Testis (tissue), 3 donors: ENCODE data around the gene PTPRT. TPM values are rescaled to one million over a fixed set of nuclear protein-coding genes. Genes with fewer than 3 reads are reported as not detected.

Source experiments
- DNase-seq: peaks from one replicate; pipeline ENCODE4 v3.0.0-alpha.2; 2019
- H3K27ac ChIP-seq, 2 donors: fragments of 200-600 bp; sonication (generic); one replicate each; pipeline ENCODE4 v1.5.1; 2019
- H3K27me3 ChIP-seq: fragments of 200-600 bp; sonication (generic); one replicate; pipeline ENCODE4 v1.5.1; 2019
- H3K36me3 ChIP-seq: fragments of 200-600 bp; sonication (generic); one replicate; pipeline ENCODE4 v1.5.1; 2017; ENCODE audit warnings: low read depth; ENCODE audit errors: missing control alignments
- H3K4me1 ChIP-seq: fragments of 200-600 bp; sonication (generic); one replicate; pipeline ENCODE4 v1.5.1; 2019
- H3K4me3 ChIP-seq, 2 donors: fragments of 200-600 bp; sonication (generic); one replicate each; pipeline ENCODE4 v1.5.1; 2017 to 2019
- H3K9me3 ChIP-seq: fragments of 200-600 bp; sonication (generic); one replicate; pipeline ENCODE4 v1.5.1; 2017
- CTCF ChIP-seq, 3 experiments: fragments of 450-650 bp in 2 of 3; fragments of 200-600 bp in 1 of 3; sonication (generic) in 1 of 3; IDR thresholded peaks; one replicate each; pipeline ENCODE4 v1.5.1; 2016 to 2019; ENCODE audit warnings: antibody characterized with exemption in 3 of 3, mild to moderate bottlenecking in 2 of 3, moderate library complexity in 1 of 3
- POLR2A ChIP-seq: fragments of 450-650 bp; IDR thresholded peaks from one replicate; pipeline ENCODE4 v1.6.1; 2017; ENCODE audit warnings: antibody characterized with exemption, mild to moderate bottlenecking, moderate library complexity
- WGBS, 2 donors: methylation state at CpG; one replicate each; pipeline ENCODE4 v1.1.5; 2018; 5-methylcytosine and 5-hydroxymethylcytosine counted together
- intact Hi-C: fragments of 100-400 bp; cut with DNase I; formaldehyde crosslinking; loops from one replicate; pipeline ENCODE4 v1.15.1; 2023; ENCODE audit warnings: low total_unique reads
- polyA plus RNA-seq: library from polyadenylated mRNA; stranded (reverse); fragments of 350-450 nt; fragmentation: Illumina TruSeq; extraction: RNeasy Lipid Tissue Mini Kit (QIAGEN cat#74804); gene quantifications from one replicate; pipeline ENCODE4 v1.2.3, GENCODE V29; 2014; ENCODE audit warnings: low read depth, low replicate concordance; ENCODE audit not compliant: insufficient read depth
- total RNA-seq, 2 donors: library from RNA; depleted of rRNA; stranded (reverse); fragments of >200 nt; gene quantifications; one replicate each; pipeline ENCODE4 v1.2.3, GENCODE V29; 2016

PTPRT gene
- total and polyA plus RNA-seq, 3 donors from 2014 or later, result 2.3 to 2.5 (median 2.3) TPM

GRCh38 chr20:42734660-42735368, 454.9 kb downstream of the PTPRT start:
- WGBS, 2 donors, result 51 to 53% methylated on average over 5 of the region's 5 CpGs
- Histone ChIP-seq H3K27me3 (no peaks in the 10 kb centered on the region), H3K4me3 (no peak overlapping the region), H3K9me3 (no peaks in the 10 kb centered on the region), H3K27ac (no peak overlapping the region), H3K4me1 (peaks cover 4% of the 10 kb centered on the region), H3K36me3 (no peaks in the 10 kb centered on the region)
- no peak for DNase-seq
- intact Hi-C loops, result no loop called here
- TF ChIP-seq CTCF (IDR thresholded peaks at IDR 0.05), result no peak

- H3K4me1 ChIP-seq, result no peaks in the 10 kb centered on the region
- no peak for TF ChIP-seq POLR2A
- no peak for DNase-seq
- no peak overlapping the region for H3K4me3 ChIP-seq
- 66 to 85% methylated on average over 2 of the region's 2 CpGs for WGBS, 2 donors
- H3K27me3 ChIP-seq, result no peaks in the 10 kb centered on the region
- H3K9me3 ChIP-seq, result no peaks in the 10 kb centered on the region
- H3K36me3 ChIP-seq, result no peaks in the 10 kb centered on the region
- H3K27ac ChIP-seq, result no peak overlapping the region
- intact Hi-C loops, result no loop called here
Measured at GRCh38 chr20:42721923-42722322, 467.8 kb downstream of the PTPRT start.

- DNase-seq, result no peak
- no peak overlapping the region for H3K4me3 ChIP-seq
- H3K27ac ChIP-seq, result no peak overlapping the region
- TF ChIP-seq CTCF (IDR thresholded peaks at IDR 0.05) (no peak), POLR2A (no peak)
- no peaks in the 10 kb centered on the region for H3K36me3 ChIP-seq
- no peaks in the 10 kb centered on the region for H3K27me3 ChIP-seq
- no peaks in the 10 kb centered on the region for H3K4me1 ChIP-seq
- no peaks in the 10 kb centered on the region for H3K9me3 ChIP-seq
- intact Hi-C loops, result no loop called here
- 42 to 46% methylated on average over 5 of the region's 5 CpGs for WGBS, 2 donors
Measured at GRCh38 chr20:42714298-42715141, 475.2 kb downstream of the PTPRT start.

GRCh38 chr20:42708266-42708665, 481.4 kb downstream of the PTPRT start:
- intact Hi-C loops, result no loop called here
- H3K4me3 ChIP-seq, result no peak overlapping the region
- H3K27me3 ChIP-seq, result no peaks in the 10 kb centered on the region
- DNase-seq, result no peak
- no peaks in the 10 kb centered on the region for H3K4me1 ChIP-seq
- TF ChIP-seq POLR2A (no peak), CTCF (IDR thresholded peaks at IDR 0.05) (no peak)
- 89 to 90% methylated on average over 3 of the region's 3 CpGs for WGBS, 2 donors
- no peaks in the 10 kb centered on the region for H3K36me3 ChIP-seq
- H3K27ac ChIP-seq, result no peak overlapping the region
- H3K9me3 ChIP-seq, result no peaks in the 10 kb centered on the region

- no peaks in the 10 kb centered on the region for H3K9me3 ChIP-seq
- WGBS, 2 donors, result 39 to 63% methylated on average over 1 of the region's 1 CpG
- intact Hi-C loops, result no loop called here
- no peaks in the 10 kb centered on the region for H3K27me3 ChIP-seq
- no peak for DNase-seq
- H3K4me3 ChIP-seq, result no peak overlapping the region
- no peaks in the 10 kb centered on the region for H3K36me3 ChIP-seq
- H3K4me1 ChIP-seq, result no peaks in the 10 kb centered on the region
- TF ChIP-seq POLR2A, result no peak
- no peak for TF ChIP-seq CTCF (IDR thresholded peaks at IDR 0.05)
- no peak overlapping the region for H3K27ac ChIP-seq
Measured at GRCh38 chr20:42706759-42707158, 482.9 kb downstream of the PTPRT start.
